OCI-LY3 (cell line): ENCODE results near the gene PIRT.

Source experiments
- H2AFZ ChIP-seq: fragments of 200-600, 300-600 bp; shearing (Covaris generic); 2 replicates; pipeline ENCODE4 v1.6.0; 2014; ENCODE audit warnings: antibody characterized with exemption, low read depth, low read length
- H3K27ac ChIP-seq: fragments of 200-600, 300-600 bp; sonication (generic); 2 replicates; pipeline ENCODE4 v1.5.1; 2014; ENCODE audit warnings: mild to moderate bottlenecking, low read length, moderate library complexity, mixed read lengths
- H3K27me3 ChIP-seq: fragments of 200-600, 300-600 bp; sonication (generic); 2 replicates; pipeline ENCODE4 v1.6.1; 2014; ENCODE audit warnings: low read depth, low read length, mixed read lengths
- H3K36me3 ChIP-seq: fragments of 200-600, 300-600 bp; sonication (generic); replicated peaks from 2 replicates; pipeline ENCODE3; 2014; ENCODE audit warnings: low read depth, low read length, mixed read lengths
- H3K4me1 ChIP-seq: fragments of 300-600, 200-600 bp; sonication (generic); 2 replicates; pipeline ENCODE4 v1.6.1; 2014; ENCODE audit warnings: low read length, mixed read lengths
- H3K4me2 ChIP-seq: fragments of 200-600, 300-600 bp; sonication (generic); 2 replicates; pipeline ENCODE4 v1.6.1; 2014; ENCODE audit warnings: low read length, mixed read lengths
- H3K4me3 ChIP-seq: fragments of 300-600, 200-600 bp; sonication (generic); 2 replicates; pipeline ENCODE4 v1.5.1; 2014; ENCODE audit warnings: antibody characterized with exemption, mild to moderate bottlenecking, low read length, moderate library complexity
- H3K79me2 ChIP-seq: fragments of 300-600, 200-600 bp; shearing (Covaris generic); 2 replicates; pipeline ENCODE4 v1.6.1; 2014; ENCODE audit warnings: mild to moderate bottlenecking, low read length, mixed read lengths
- H3K9ac ChIP-seq: fragments of 300-600, 200-600 bp; shearing (Covaris generic); 2 replicates; pipeline ENCODE4 v1.6.0; 2014; ENCODE audit warnings: mild to moderate bottlenecking, low read length, moderate library complexity
- H3K9me3 ChIP-seq: fragments of 200-600, 300-600 bp; shearing (Covaris generic); 2 replicates; pipeline ENCODE4 v1.6.1; 2014; ENCODE audit warnings: low read length, mixed read lengths; ENCODE audit not compliant: insufficient read depth
- H4K20me1 ChIP-seq: fragments of 200-600, 300-600 bp; sonication (generic); 2 replicates; pipeline ENCODE4 v1.6.1; 2016; ENCODE audit warnings: low read length, mixed read lengths; ENCODE audit not compliant: insufficient read depth
- CTCF ChIP-seq: fragments of 200-600, 300-600 bp; sonication (generic); IDR thresholded peaks from 2 replicates; pipeline ENCODE4 v1.5.1; 2014; ENCODE audit warnings: antibody characterized with exemption, low read length, low read depth
- EZH2phosphoT487 ChIP-seq: fragments of 200-600 bp; shearing (Covaris generic); IDR thresholded peaks from 2 replicates; pipeline ENCODE4 v1.6.1; 2018; ENCODE audit warnings: antibody characterized with exemption, mixed run types, low read depth

The PIRT gene

GRCh38 chr17:10785295-10785694 lies 52.6 kb downstream of the PIRT start:
- TF ChIP-seq CTCF, result no peak
- no peak for TF ChIP-seq EZH2phosphoT487
- no peaks in the 10 kb centered on the region for H3K36me3 ChIP-seq

GRCh38 chr17:10779609-10780008 lies 58.3 kb downstream of the PIRT start:
- Histone ChIP-seq H2AFZ (no peak overlapping the region), H3K36me3 (no peaks in the 10 kb centered on the region), H3K27me3 (no peaks in the 10 kb centered on the region), H3K9ac (no peak overlapping the region), H3K9me3 (no peaks in the 10 kb centered on the region), H3K4me1 (peaks cover 6% of the 10 kb centered on the region), H3K4me2 (no peak overlapping the region), H3K4me3 (no peak overlapping the region), H3K27ac (no peak overlapping the region), H3K79me2 (no peaks in the 10 kb centered on the region), H4K20me1 (no peaks in the 10 kb centered on the region)
- TF ChIP-seq CTCF (no peak), EZH2phosphoT487 (no peak)

More at GRCh38 chr17:10785295-10785694, 52.6 kb downstream of the PIRT start:
- Histone ChIP-seq H3K9ac (no peak overlapping the region), H3K79me2 (no peaks in the 10 kb centered on the region), H2AFZ (no peak overlapping the region), H3K4me3 (no peak overlapping the region), H3K27ac (no peak overlapping the region), H3K9me3 (no peaks in the 10 kb centered on the region), H4K20me1 (no peaks in the 10 kb centered on the region), H3K4me2 (no peak overlapping the region), H3K4me1 (no peaks in the 10 kb centered on the region), H3K27me3 (no peaks in the 10 kb centered on the region)

GRCh38 chr17:10777890-10778289 lies 60.0 kb downstream of the PIRT start:
- Histone ChIP-seq H3K79me2 (no peaks in the 10 kb centered on the region), H3K27ac (no peak overlapping the region), H3K4me2 (no peak overlapping the region), H3K9ac (no peak overlapping the region), H3K27me3 (no peaks in the 10 kb centered on the region), H3K4me1 (peaks cover 6% of the 10 kb centered on the region), H3K36me3 (no peaks in the 10 kb centered on the region), H3K9me3 (no peaks in the 10 kb centered on the region), H2AFZ (no peak overlapping the region), H3K4me3 (no peak overlapping the region), H4K20me1 (no peaks in the 10 kb centered on the region)
- TF ChIP-seq CTCF (no peak), EZH2phosphoT487 (no peak)

- Histone ChIP-seq H4K20me1 (no peaks in the 10 kb centered on the region), H3K36me3 (no peaks in the 10 kb centered on the region), H3K27me3 (no peaks in the 10 kb centered on the region), H3K4me2 (no peak overlapping the region), H3K9me3 (no peaks in the 10 kb centered on the region), H3K4me3 (no peak overlapping the region), H3K27ac (no peak overlapping the region), H3K79me2 (no peaks in the 10 kb centered on the region), H2AFZ (no peak overlapping the region), H3K9ac (no peak overlapping the region), H3K4me1 (peaks cover 6% of the 10 kb centered on the region)
- TF ChIP-seq EZH2phosphoT487 (no peak), CTCF (no peak)
Observed at GRCh38 chr17:10777131-10777807, 60.6 kb downstream of the PIRT start.
